Activated CD4-positive, alpha-beta memory T cell treated with anti-CD3 and anti-CD28 coated beads, Interleukin-2, amount 10 ng/mL, durations not matched to agents 7 days and 5 days (primary cell): Measurements from ENCODE around the gene IFI35. TPM values are rescaled to one million over a fixed set of nuclear protein-coding genes. Genes with fewer than 3 reads are reported as not detected.

Source experiments
- CTCF ChIA-PET: fragments of 350-600 bp; sonication (Branson Sonifier 250); formaldehyde crosslinking; loops from one replicate; lab custom pipeline; 2021; ENCODE audit warnings: antibody characterized with exemption, inconsistent platforms; lab: Charles Lee
- POLR2A ChIA-PET: fragments of 350-600 bp; sonication (Branson Sonifier 250); formaldehyde crosslinking; loops from one replicate; lab custom pipeline; 2021; ENCODE audit warnings: antibody characterized with exemption; lab: Charles Lee
- DNase-seq: peaks from one replicate; pipeline ENCODE4 v3.0.0-alpha.2; 2020
- H3K27ac Mint-ChIP-seq: one replicate; pipeline ENCODE4 v1.8.0; 2021; ENCODE audit warnings: mild to moderate bottlenecking, mixed read lengths
- H3K27me3 Mint-ChIP-seq: one replicate; pipeline ENCODE4 v1.8.0; 2021; ENCODE audit warnings: mixed read lengths
- H3K36me3 Mint-ChIP-seq: one replicate; pipeline ENCODE4 v1.8.0; 2021; ENCODE audit warnings: low read depth, mixed read lengths
- H3K4me1 Mint-ChIP-seq: one replicate; pipeline ENCODE4 v1.8.0; 2021; ENCODE audit warnings: mixed read lengths
- H3K4me3 Mint-ChIP-seq: one replicate; pipeline ENCODE4 v1.8.0; 2021; ENCODE audit warnings: mild to moderate bottlenecking, mixed read lengths
- H3K9me3 Mint-ChIP-seq: one replicate; pipeline ENCODE4 v1.8.0; 2021; ENCODE audit warnings: mixed read lengths
- total RNA-seq, 2 experiments: library from RNA; stranded (reverse); gene quantifications; one replicate each; pipeline ENCODE4 v1.2.3, GENCODE V29; 2021

Gene IFI35
- total RNA-seq, 2 experiments from 2014 or later = 149 to 154 TPM

DNA sequence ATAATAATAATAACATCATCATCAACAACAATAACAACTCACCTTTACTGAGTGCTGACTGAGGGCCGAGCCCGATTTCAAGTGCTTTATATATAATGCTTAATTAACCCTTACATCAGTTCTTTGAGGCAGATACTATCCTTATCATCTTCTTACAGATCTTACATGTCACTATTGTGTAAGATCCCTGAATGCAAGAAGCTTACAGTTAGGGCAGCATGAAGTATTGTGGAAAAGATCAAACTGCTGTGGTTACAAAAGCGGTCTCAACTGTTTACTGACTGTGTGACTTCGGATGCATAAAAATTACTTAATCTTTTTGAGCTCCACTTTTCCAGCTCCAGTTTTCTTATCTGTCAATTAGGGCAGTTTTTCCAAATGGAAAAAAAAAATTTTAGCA is 12.3 kb downstream of the IFI35 start:
- H3K27ac Mint-ChIP-seq = no peak overlapping the region
- H3K36me3 Mint-ChIP-seq = peaks cover 19% of the 10 kb centered on the region
- peaks cover 27% of the 10 kb centered on the region for H3K4me1 Mint-ChIP-seq
- no peak for DNase-seq
- peaks cover 4% of the 10 kb centered on the region for H3K27me3 Mint-ChIP-seq
- POLR2A ChIA-PET = interaction anchor here (1.0 to 2.5 kb wide), 2 partner anchors 12 to 20 kb away, joined by 3 to 14 read pairs; partner anchors contain the start of gene IFI35
- no peaks in the 10 kb centered on the region for H3K9me3 Mint-ChIP-seq
- CTCF ChIA-PET = interaction anchor here (1.1 kb wide), 1 partner anchor 12 kb away, joined by 6 read pairs; no protein-coding TSS in a partner anchor
- no peak overlapping the region for H3K4me3 Mint-ChIP-seq

DNA sequence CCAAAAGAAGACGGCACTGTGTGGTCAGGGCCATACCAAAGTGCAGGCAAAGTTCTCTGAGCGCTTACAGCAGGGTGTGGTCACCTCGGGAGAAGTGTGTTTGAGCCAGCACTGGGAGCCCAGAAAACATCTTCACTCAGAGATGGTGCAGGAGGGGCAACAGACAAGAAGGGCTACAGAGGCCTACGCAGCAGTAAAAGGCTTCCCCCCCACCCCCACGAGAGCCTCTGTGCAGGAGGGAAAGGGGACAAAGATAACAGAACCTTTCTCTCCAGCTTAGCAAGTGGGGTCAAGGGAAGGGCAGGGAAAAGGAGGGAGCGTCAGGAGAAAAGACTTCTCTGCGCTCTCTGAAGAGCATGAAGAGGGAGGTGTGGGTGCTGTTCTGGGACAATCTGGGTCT is 12.8 kb downstream of the IFI35 start:
- H3K4me3 Mint-ChIP-seq = no peak overlapping the region
- H3K4me1 Mint-ChIP-seq = peaks cover 32% of the 10 kb centered on the region
- DNase-seq = no peak
- peaks cover 7% of the 10 kb centered on the region for H3K27me3 Mint-ChIP-seq
- no peak overlapping the region for H3K27ac Mint-ChIP-seq
- H3K9me3 Mint-ChIP-seq = no peaks in the 10 kb centered on the region
- CTCF ChIA-PET = interaction anchor here (1.1 kb wide), 1 partner anchor 12 kb away, joined by 6 read pairs; no protein-coding TSS in a partner anchor
- POLR2A ChIA-PET = interaction anchor here (1.0 to 2.5 kb wide), 2 partner anchors 12 to 20 kb away, joined by 3 to 14 read pairs; partner anchors contain the start of gene IFI35
- peaks cover 15% of the 10 kb centered on the region for H3K36me3 Mint-ChIP-seq

DNA sequence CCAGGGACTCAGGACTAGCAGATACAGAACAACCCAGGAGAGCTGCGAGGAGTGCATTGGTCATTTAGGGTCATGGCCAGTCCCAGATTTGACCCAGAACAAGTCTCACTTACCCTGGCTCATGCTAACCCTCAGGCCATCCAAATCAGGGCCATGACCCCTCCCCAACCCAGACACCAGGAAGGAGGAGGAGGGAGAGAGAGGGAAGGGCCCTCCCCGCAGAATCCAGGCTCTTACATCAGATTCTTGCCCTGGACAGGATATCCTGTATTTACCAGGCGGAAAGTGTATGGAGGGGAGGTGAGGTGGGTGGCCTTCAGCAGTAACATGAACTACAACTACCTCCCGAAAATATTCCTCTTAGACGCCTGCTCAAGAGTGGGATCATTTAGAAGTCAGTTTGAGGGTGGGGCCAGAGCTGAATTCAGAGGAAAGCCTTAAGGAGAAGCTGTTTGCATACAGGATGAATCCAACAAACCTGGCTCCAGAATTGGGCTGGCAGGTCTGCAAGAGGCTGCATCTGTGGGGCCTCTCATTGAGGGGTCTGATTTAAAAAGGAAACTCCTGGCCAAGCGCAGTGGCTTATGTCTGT is 13.5 kb downstream of the IFI35 start:
- Mint-ChIP-seq H3K9me3 (no peaks in the 10 kb centered on the region), H3K4me3 (no peak overlapping the region), H3K36me3 (peaks cover 9% of the 10 kb centered on the region), H3K4me1 (peaks cover 37% of the 10 kb centered on the region), H3K27ac (no peak overlapping the region), H3K27me3 (peaks cover 12% of the 10 kb centered on the region)
- no peak for DNase-seq
- ChIA-PET CTCF (interaction anchor here (1.7 kb wide), 1 partner anchor 13 kb away, joined by 3 read pairs; the partner anchor contains the start of gene IFI35), POLR2A (interaction anchor here (1.1 to 3.0 kb wide), 2 partner anchors 18 to 21 kb away, joined by 3 to 22 read pairs; partner anchors contain the start of gene RPL27)

DNA sequence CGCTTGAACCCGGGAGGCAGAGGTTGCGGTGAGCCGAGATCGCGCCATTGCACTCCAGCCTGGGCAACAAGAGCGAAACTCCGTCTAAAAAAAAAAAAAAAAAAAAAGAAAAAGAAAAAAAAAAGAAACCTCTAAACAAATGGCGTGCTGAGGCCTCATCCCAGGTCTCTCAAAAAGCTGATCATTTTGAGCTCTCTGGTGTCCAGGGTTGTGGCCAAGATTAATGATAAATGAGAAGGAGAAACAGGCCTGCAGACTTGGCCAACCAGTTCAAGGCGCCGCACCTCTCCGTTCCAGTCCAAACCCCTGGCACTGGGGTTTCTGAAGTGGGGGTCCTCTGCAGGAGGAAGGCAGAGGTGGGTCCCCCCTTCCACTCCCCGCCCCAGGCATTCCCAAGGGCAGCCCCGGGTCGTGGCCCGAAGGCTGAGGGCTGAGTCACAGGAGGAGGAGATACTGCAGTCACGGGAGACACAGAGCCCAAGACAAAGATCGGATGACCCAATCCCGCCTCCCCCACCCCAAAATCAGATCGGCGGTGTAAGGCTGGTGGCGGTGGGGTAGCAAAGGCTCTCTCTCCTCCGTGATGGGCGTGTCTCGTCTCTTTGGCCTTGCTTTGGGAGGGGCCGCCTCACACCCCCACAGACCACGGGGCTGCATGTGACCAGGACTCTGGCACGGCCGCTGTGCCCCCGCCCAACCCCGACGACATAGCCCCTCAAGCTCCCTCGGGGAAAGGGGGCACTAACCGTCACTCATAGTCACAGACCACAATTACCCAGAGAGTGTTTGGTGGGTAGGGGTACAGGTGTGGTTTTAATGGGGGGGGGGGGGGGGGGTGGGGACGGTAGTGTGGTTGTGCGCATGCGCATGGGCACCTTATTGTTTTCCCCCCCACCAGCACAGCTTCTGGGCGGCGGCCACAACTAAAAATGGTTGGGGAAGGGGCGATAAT is 14.5 kb downstream of the IFI35 start:
- H3K27ac Mint-ChIP-seq = no peak overlapping the region
- no peaks in the 10 kb centered on the region for H3K9me3 Mint-ChIP-seq
- ChIA-PET POLR2A (interaction anchor here (1.0 to 3.0 kb wide), 5 partner anchors 15 to 295 kb away, joined by 3 to 22 read pairs (median 3); partner anchors contain the start of genes IFI35 and RPL27), CTCF (interaction anchor here (1.7 kb wide), 1 partner anchor 14 kb away, joined by 3 read pairs; the partner anchor contains the start of gene IFI35)
- DNase-seq = no peak
- H3K36me3 Mint-ChIP-seq = peaks cover 1% of the 10 kb centered on the region
- H3K27me3 Mint-ChIP-seq = peaks cover 16% of the 10 kb centered on the region
- H3K4me3 Mint-ChIP-seq = peak overlapping the region; percentile 77
- H3K4me1 Mint-ChIP-seq = peaks cover 40% of the 10 kb centered on the region

DNA sequence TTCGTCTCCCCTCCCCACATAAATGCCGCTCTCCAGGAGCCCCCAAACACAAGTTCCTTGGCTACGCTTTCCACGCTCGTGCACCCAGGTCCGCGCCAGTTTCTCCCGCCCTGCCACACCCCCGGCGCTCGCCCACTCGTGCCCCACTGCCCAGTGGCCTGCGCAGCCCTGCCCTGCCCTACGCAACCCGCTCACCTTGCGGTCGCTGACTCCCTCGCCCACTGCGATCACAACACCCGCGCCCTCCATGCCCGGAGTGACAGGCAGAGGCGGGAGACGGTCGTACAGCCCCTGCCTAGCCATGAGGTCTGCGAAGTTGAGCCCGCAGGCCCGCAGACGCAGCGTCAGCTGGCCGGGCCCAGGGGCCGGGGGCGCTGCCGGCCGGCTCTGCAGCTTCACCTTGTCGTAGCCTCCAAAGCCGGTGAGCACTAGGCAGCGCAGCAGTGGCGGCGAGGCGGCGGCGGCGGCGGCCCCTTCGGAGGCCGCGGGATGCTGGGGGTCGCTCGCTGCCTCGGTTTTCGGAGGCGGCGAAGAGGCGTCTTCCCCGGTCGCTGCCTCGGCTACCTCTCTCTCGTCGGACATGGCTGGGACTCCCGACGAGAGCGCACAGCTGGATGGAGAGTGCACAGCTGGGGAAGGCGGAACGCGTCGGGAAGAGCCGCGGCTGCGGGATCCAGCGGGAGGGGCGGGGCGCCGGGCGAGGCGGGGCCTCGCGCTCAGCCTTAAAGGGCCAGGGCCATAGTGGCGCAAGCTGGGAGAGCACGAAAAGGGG is 15.3 kb downstream of the IFI35 start, which contains the start of gene VAT1:
Gene VAT1, minus strand, starts transcription at position 645 of the 772 bp plus-strand sequence. Its CDS starts 63 bp downstream, at position 582.
- Mint-ChIP-seq H3K27ac (no peak within 1 kb of the TSS), H3K4me3 (peak within 1 kb of the TSS; percentile 77), H3K36me3 (no peaks in the 10 kb centered on the region), H3K9me3 (no peaks in the 10 kb centered on the region), H3K27me3 (peaks cover 20% of the 10 kb centered on the region), H3K4me1 (peaks cover 40% of the 10 kb centered on the region)
- DNase-seq = peak; percentile 64
- CTCF ChIA-PET = interaction anchor here (1.7 kb wide), 1 partner anchor 15 kb away, joined by 3 read pairs; the partner anchor contains the start of gene IFI35
- POLR2A ChIA-PET = interaction anchor here (1.0 to 3.0 kb wide), 6 partner anchors 15 to 339 kb away, joined by 3 to 22 read pairs (median 4); partner anchors contain the start of genes IFI35 and RPL27

DNA sequence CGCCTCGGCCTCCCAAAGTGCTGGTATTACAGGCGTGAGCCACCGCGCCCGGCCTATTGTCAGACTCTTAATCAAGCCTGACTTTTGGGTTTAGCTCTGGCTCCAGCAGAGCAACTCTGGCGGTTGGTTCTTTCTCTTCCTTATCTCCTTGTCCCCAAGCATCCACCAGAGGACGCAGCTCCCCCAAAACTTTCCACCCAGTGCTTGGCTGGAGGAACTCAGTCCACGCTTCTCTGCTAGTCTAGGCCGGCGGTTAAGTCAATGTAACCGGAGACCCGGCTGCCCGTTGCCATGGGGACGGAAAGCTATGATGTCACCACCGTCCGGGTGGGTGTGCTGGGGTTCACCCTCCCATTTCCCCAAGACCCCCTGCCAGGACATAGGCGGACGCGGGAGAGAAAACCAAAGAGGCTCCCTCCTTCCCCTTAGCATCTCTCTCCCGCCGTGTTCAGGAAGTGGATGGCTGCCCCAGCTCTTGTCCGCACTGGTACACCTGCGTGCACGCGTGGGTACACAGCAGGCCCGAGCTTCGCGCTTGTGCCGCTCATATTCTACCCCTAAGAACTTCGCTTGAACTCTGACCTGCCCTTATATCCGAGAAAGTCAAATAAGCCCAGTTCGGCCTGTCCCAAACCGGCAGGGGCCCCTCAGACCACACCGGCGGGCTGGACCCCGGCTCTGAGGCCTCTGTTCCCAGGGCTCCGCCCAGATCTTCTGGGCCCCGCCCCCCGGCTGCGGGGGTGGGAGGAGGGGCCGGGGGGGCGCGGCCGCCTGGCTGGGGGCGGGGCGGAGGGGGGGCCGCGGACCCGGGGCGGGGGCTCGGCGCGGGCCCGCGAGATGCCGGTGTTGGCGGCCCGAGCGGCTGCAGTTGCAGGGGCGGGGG is 18.1 kb downstream of the IFI35 start, which contains the start of gene RND2:
Gene RND2, plus strand, starts transcription at position 825 of the 883 bp plus-strand sequence. CDS start 117 bp downstream, outside the sequence.
- CTCF ChIA-PET = interaction anchor here (0.7 to 1.2 kb wide), 7 partner anchors 16 to 285 kb away, joined by 3 to 5 read pairs (median 3); partner anchors contain the start of gene RPL27
- H3K27me3 Mint-ChIP-seq = peaks cover 19% of the 10 kb centered on the region
- peak within 1 kb of the TSS; percentile 66 for H3K4me3 Mint-ChIP-seq
- peak; percentile 76 for DNase-seq
- no peaks in the 10 kb centered on the region for H3K9me3 Mint-ChIP-seq
- peak within 1 kb of the TSS; percentile 4 for H3K27ac Mint-ChIP-seq
- peaks cover 24% of the 10 kb centered on the region for H3K4me1 Mint-ChIP-seq
- POLR2A ChIA-PET = interaction anchor here (0.6 to 2.8 kb wide), 9 partner anchors 10 to 336 kb away, joined by 3 to 22 read pairs (median 4); partner anchors contain the start of genes IFI35, RPL27 and VPS25
- H3K36me3 Mint-ChIP-seq = no peaks in the 10 kb centered on the region

DNA sequence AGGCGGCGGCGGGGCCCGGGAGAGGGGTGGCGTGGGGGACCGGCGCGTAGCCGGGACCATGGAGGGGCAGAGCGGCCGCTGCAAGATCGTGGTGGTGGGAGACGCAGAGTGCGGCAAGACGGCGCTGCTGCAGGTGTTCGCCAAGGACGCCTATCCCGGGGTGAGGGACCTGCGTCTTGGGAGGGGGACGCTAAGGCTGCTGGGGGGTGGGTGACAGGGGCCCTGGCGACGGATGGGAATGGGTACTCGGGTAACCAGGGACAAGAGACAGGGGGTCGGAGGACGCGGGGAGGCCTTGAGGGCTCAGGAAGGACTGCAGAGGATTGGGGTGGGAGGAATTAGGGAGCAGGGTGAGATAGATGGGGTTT is 18.7 kb downstream of the IFI35 start:
- POLR2A ChIA-PET = interaction anchor here (1.0 to 2.8 kb wide), 3 partner anchors 27 to 290 kb away, joined by 3 to 22 read pairs (median 10); partner anchors contain the start of gene RPL27
- no peak overlapping the region for H3K27ac Mint-ChIP-seq

DNA sequence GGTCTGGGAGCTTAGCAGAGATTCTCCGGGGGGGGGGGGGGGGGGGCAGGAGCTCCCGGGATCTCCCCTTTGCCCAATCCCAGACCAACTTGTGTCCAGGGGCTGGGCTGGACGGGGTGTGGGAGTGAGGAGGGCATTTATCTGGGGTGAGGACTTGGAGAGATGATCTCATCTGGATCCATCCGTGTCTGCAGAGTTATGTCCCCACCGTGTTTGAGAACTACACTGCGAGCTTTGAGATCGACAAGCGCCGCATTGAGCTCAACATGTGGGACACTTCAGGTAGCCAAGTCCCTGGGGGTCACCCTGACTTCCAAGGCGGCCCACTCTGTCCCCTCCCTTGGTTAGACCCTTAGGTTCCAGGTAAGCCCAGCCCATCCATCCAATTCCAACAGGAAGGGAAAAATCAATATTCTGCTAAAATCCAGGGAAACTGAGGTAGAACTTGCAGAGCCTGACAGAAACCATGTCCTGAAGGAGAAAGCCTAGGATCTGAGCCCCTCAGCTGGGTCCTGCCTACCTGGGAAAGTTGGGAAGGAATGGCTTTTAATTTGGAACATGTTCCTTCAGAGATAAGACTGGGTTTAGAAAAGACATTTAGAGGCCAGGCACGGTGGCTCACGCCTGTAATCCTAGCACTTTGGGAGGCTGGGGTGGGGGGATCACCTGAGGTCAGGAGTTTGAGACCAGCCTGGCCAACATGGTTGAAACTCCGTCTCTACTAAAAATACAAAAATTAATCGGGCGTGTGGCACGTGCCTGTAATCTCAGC is 19.4 kb downstream of the IFI35 start:
- no peaks in the 10 kb centered on the region for H3K36me3 Mint-ChIP-seq
- H3K4me3 Mint-ChIP-seq = no peak overlapping the region
- DNase-seq = no peak
- peaks cover 19% of the 10 kb centered on the region for H3K27me3 Mint-ChIP-seq
- CTCF ChIA-PET = no interaction called here
- peaks cover 18% of the 10 kb centered on the region for H3K4me1 Mint-ChIP-seq
- no peaks in the 10 kb centered on the region for H3K9me3 Mint-ChIP-seq
- POLR2A ChIA-PET = interaction anchor here (2.0 to 2.8 kb wide), 2 partner anchors 27 to 28 kb away, joined by 7 to 22 read pairs; partner anchors contain the start of gene RPL27
- H3K27ac Mint-ChIP-seq = no peak overlapping the region

More for the DNA sequence above, 18.7 kb downstream of the IFI35 start:
- H3K9me3 Mint-ChIP-seq = no peaks in the 10 kb centered on the region
- peaks cover 21% of the 10 kb centered on the region for H3K4me1 Mint-ChIP-seq
- H3K27me3 Mint-ChIP-seq = peaks cover 19% of the 10 kb centered on the region
- H3K4me3 Mint-ChIP-seq = peak overlapping the region; percentile 48
- no peaks in the 10 kb centered on the region for H3K36me3 Mint-ChIP-seq
- CTCF ChIA-PET = no interaction called here
- no peak for DNase-seq

DNA sequence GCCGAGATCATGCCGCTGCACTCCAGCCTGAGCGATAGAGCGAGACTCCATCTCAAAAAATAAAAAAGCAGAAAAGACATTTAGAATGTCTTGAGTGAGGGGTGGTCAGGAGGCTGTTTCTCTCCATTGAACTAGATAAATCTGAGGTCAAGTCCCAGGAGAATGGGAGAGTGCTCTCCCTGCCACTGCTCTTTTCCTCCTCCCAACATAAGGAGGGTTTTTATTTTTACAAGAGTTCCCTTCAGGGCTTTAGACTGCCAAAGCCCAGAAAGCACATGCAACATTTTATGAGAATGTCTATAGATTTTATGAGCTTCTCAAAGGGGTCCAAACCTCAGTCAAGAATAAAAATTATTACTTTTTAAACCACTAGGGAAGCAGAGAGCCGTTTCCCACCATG is 20.0 kb downstream of the IFI35 start:
- no peak overlapping the region for H3K27ac Mint-ChIP-seq

More for the DNA sequence above, 20.0 kb downstream of the IFI35 start:
- no peak for DNase-seq
- Mint-ChIP-seq H3K36me3 (no peaks in the 10 kb centered on the region), H3K4me3 (no peak overlapping the region), H3K4me1 (peaks cover 16% of the 10 kb centered on the region), H3K9me3 (no peaks in the 10 kb centered on the region), H3K27me3 (peaks cover 19% of the 10 kb centered on the region)
- POLR2A ChIA-PET = interaction anchor here (2.0 kb wide), 1 partner anchor 28 kb away, joined by 7 read pairs; no protein-coding TSS in a partner anchor
- CTCF ChIA-PET = no interaction called here
